Karpas-422 (cell line): Measurements from ENCODE around the gene CCDC170. TPM values are rescaled to one million over a fixed set of nuclear protein-coding genes. Genes with fewer than 3 reads are reported as not detected.
"Not testable (repeated sequence)": the region's sequence is repeated elsewhere in the genome, so short reads cannot be mapped to it uniquely, and the experiment has no call there.

ENCODE experiments used
- DNase-seq: peaks from one replicate; pipeline ENCODE4 v3.0.0-alpha.2; 2015
- H2AFZ ChIP-seq: fragments of 200-600 bp; sonication (generic); 2 replicates; pipeline ENCODE4 v1.6.1; 2014; ENCODE audit warnings: antibody characterized with exemption, low read length, mixed read lengths
- H3K27ac ChIP-seq: fragments of 200-600 bp; sonication (generic); 2 replicates; pipeline ENCODE4 v1.5.1; 2014; ENCODE audit warnings: mild to moderate bottlenecking, low read length, moderate library complexity
- H3K27me3 ChIP-seq: fragments of 200-600 bp; sonication (generic); 2 replicates; pipeline ENCODE4 v1.6.1; 2014; ENCODE audit warnings: low read length, mixed read lengths
- H3K36me3 ChIP-seq: fragments of 200-600 bp; sonication (generic); 2 replicates; pipeline ENCODE4 v1.6.1; 2014; ENCODE audit warnings: low read length, mixed read lengths; ENCODE audit not compliant: insufficient read depth
- H3K4me1 ChIP-seq: fragments of 200-600 bp; sonication (generic); 2 replicates; pipeline ENCODE4 v1.6.1; 2014; ENCODE audit warnings: mild to moderate bottlenecking, low read length, mixed read lengths
- H3K4me2 ChIP-seq: fragments of 200-600 bp; sonication (generic); 2 replicates; pipeline ENCODE4 v1.6.1; 2014; ENCODE audit warnings: low read length, low read depth, mild to moderate bottlenecking; ENCODE audit not compliant: poor library complexity, severe bottlenecking
- H3K4me3 ChIP-seq: fragments of 200-600 bp; sonication (generic); 2 replicates; pipeline ENCODE4 v1.5.1; 2014; ENCODE audit warnings: mild to moderate bottlenecking, antibody characterized with exemption, low read length, mixed read lengths
- H3K79me2 ChIP-seq: fragments of 200-600 bp; sonication (generic); 2 replicates; pipeline ENCODE4 v1.6.1; 2014; ENCODE audit warnings: mild to moderate bottlenecking, low read length, mixed read lengths
- H3K9ac ChIP-seq: fragments of 200-600 bp; sonication (generic); 2 replicates; pipeline ENCODE4 v1.6.0; 2014; ENCODE audit warnings: low read length
- H3K9me2 ChIP-seq: fragments of 200-600 bp; sonication (generic), shearing (Covaris generic); replicated peaks from 2 replicates; pipeline ENCODE4 v1.6.0; 2014; ENCODE audit warnings: mild to moderate bottlenecking, low read length, moderate library complexity; ENCODE audit not compliant: insufficient read depth
- H3K9me3 ChIP-seq: fragments of 300-700, 200-600 bp; sonication (generic); 2 replicates; pipeline ENCODE4 v1.6.1; 2014; ENCODE audit warnings: low read length, mixed read lengths
- H4K20me1 ChIP-seq: fragments of 200-600 bp; sonication (generic); 2 replicates; pipeline ENCODE4 v1.6.1; 2014; ENCODE audit warnings: mild to moderate bottlenecking, antibody characterized with exemption, low read length, low read depth; ENCODE audit not compliant: insufficient read depth
- total RNA-seq: library from RNA; depleted of rRNA; stranded (reverse); fragments of >200 nt; shearing (Covaris generic); gene quantifications from 2 replicates; pipeline ENCODE4 v1.2.3, GENCODE V29; 2014; ENCODE audit warnings: low replicate concordance

CCDC170 gene
- total RNA-seq, 1 experiment from 2014 or later, result not detected

DNA sequence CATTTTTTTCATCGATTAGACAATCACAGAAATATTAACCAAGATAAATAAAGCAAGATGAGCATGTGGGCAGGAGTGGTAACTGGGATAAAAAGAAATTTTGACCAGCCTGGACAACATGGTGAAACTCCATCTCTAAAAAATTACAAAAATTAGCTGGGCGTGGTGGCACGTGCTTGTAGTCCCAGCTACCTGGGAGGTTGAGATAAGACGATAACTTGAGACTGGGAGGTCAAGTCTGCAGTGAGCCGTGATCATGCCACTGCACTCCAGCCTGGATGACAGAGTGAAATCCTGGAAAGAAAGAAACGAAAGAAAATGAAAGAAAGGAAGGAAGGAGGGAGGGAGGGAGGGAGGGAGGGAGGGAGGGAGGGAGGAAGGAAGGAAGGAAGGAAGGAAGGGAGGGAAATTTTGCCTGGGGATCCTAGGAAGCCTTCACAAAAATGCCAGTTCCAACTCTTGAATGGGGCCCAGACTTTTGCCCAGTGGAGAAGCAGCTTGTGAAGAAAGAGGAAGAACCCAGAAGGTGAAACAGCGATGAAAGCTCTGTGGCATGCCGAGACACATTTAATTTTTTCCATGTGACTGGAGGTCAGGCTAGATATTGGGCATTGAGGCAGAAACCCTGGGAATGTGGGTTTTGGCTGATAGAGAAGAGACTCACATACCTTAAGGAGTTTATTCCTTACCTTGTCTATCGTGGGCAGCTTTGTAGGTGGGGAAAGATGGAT lies 20.3 kb downstream of the CCDC170 start:
- no peaks in the 10 kb centered on the region for H3K4me1 ChIP-seq
- no peak overlapping the region for H3K9ac ChIP-seq
- H3K36me3 ChIP-seq, result no peaks in the 10 kb centered on the region
- H3K4me3 ChIP-seq, result no peak overlapping the region
- no peaks in the 10 kb centered on the region for H3K9me2 ChIP-seq
- no peaks in the 10 kb centered on the region for H4K20me1 ChIP-seq
- H3K27me3 ChIP-seq, result no peaks in the 10 kb centered on the region
- no peaks in the 10 kb centered on the region for H3K79me2 ChIP-seq
- no peak overlapping the region for H3K4me2 ChIP-seq
- no peak overlapping the region for H3K27ac ChIP-seq
- 0 out of 2 replicates have a peak, but pooled peaks cover 3% of the 10 kb centered on the region for H3K9me3 ChIP-seq
- no peak for DNase-seq
- H2AFZ ChIP-seq, result no peak overlapping the region; the same call in 1 of the 2 replicates

DNA sequence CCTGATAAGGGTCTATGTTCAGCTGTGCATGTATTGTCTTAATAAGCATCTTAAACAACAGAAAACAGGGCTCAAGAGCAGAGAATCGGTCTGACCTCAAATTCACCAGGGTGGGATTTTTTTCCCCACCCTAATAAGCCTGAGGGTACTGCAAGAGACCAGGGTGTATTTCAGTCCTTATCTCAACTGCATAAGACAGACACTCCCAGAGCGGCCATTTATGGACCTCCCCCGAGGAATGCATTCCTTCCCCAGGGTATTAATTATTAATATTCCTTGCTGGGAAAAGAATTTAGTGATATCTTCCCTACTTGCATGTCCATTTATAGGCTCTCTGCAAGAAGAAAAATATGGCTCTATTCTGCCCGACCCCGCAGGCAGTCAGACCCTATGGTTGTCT lies 25.2 kb downstream of the CCDC170 start:
- not testable (repeated sequence) for H3K79me2 ChIP-seq, H3K36me3 ChIP-seq, H3K9me2 ChIP-seq, H2AFZ ChIP-seq, H3K4me2 ChIP-seq, H4K20me1 ChIP-seq, H3K27ac ChIP-seq, H3K4me1 ChIP-seq, H3K27me3 ChIP-seq, DNase-seq, H3K9me3 ChIP-seq, H3K4me3 ChIP-seq, H3K9ac ChIP-seq

DNA sequence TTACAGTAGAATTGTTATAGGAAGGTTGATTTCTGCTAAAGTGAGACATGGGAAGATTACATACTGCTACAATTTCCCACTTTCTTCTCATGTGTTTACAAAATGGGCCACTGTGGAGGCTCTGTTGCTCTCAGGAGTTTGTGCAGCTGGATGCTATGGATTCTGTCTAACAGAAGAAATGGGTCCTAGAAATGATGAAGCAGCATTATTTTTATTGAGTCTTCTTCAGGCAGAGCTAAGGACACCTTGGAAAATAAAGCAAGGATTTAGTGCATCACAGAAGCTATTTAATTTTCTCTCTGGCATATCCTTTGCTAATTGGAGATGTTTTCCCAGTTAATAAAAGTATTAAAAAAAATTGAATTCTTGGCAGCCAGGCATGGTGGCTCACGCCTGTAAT lies 29.2 kb downstream of the CCDC170 start:
- Histone ChIP-seq H3K9ac (no peak overlapping the region), H3K4me2 (no peak overlapping the region), H3K27me3 (no peaks in the 10 kb centered on the region), H4K20me1 (no peaks in the 10 kb centered on the region), H3K9me2 (no peaks in the 10 kb centered on the region), H3K9me3 (peaks cover 3% of the 10 kb centered on the region; the same call in 1 of the 2 replicates), H3K4me1 (no peaks in the 10 kb centered on the region), H3K27ac (no peak overlapping the region), H3K36me3 (no peaks in the 10 kb centered on the region), H3K4me3 (no peak overlapping the region), H3K79me2 (no peaks in the 10 kb centered on the region), H2AFZ (no peak overlapping the region)
- DNase-seq, result no peak

DNA sequence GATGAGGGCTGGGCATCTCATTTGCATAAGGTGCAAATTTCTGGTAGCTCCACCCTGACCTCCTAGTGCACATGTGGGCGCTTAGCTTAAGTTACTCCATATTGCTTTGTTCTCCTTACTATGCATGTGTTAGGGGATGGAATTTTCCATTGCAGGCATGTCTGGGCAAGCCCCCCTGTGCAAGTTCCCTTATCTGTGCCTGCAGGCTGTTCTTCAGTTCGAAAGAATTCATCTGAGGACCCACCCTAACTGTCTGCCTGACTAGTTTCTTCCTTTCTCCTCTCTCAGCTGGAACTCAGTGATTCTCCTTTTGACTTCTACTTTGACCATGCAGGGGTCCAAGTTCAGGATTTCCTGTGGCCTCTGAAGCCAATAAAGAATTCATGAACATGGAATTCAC lies 30.2 kb downstream of the CCDC170 start:
- no peaks in the 10 kb centered on the region for H3K4me1 ChIP-seq
- no peaks in the 10 kb centered on the region for H3K36me3 ChIP-seq
- no peak overlapping the region for H3K4me3 ChIP-seq
- no peak overlapping the region for H3K4me2 ChIP-seq
- no peaks in the 10 kb centered on the region for H3K9me2 ChIP-seq
- H3K27ac ChIP-seq, result no peak overlapping the region
- H3K27me3 ChIP-seq, result no peaks in the 10 kb centered on the region
- no peak overlapping the region for H2AFZ ChIP-seq
- H3K9ac ChIP-seq, result no peak overlapping the region
- H3K79me2 ChIP-seq, result no peaks in the 10 kb centered on the region
- no peaks in the 10 kb centered on the region; the same call in 1 of the 2 replicates for H3K9me3 ChIP-seq
- H4K20me1 ChIP-seq, result no peaks in the 10 kb centered on the region
- no peak for DNase-seq

DNA sequence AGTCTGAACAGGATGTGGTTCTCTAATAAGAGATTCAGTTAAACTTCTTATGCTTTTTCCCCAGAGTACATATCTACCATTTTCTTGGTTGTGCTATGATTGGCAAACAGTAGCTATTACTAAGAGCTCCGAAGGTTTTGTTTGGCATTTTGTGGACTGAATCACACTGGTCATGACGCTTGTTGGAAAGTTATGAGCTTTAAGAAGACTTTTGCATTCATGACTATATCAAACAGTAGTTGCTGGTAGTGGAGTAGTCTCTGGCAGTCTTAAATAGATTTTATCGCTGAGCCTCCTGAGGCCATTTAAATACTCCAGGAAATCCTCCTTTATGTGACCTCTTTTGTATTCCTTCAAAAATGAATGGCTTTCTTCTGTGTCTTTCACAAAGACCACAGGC lies 40.8 kb downstream of the CCDC170 start:
- Histone ChIP-seq H4K20me1 (no peaks in the 10 kb centered on the region), H2AFZ (no peak overlapping the region), H3K9me2 (no peaks in the 10 kb centered on the region), H3K9me3 (no peaks in the 10 kb centered on the region), H3K79me2 (no peaks in the 10 kb centered on the region), H3K9ac (no peak overlapping the region), H3K27me3 (no peaks in the 10 kb centered on the region), H3K4me1 (no peaks in the 10 kb centered on the region), H3K27ac (no peak overlapping the region), H3K36me3 (no peaks in the 10 kb centered on the region), H3K4me3 (no peak overlapping the region), H3K4me2 (no peak overlapping the region)
- DNase-seq, result no peak

DNA sequence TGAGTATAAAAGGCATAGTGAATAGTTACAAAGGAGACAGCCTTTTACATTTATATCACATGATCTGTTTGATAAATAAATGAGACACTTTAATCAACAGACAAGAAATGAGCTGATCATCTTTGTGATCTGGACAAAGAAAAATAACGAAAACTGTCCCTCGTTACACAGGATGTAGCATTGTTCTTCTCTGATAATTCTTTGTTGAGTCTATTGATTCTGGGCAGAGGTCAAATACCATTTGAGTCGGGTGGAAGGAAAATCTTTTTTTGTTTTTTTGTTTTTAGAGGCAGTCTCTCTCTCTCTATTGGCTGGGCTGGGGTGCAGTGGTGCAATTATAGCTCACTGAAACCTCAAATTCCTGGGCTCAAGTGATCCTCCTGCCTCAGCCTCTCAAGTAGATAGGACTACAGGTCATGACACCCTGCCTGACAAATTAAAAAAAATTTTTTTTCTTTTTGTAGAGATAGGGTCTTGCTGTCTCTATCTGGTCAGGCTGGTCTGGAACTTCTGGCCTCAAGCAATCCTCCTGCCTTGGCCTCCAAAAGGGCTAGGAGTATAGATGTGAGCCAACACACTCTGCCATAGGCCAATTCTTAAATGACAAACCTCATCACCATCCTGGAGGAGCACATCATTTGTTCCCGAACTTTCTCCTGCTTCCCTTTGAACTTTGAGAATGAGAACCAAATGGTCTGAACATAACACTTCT lies 41.8 kb downstream of the CCDC170 start:
- H3K4me2 ChIP-seq, result no peak overlapping the region
- no peak overlapping the region for H2AFZ ChIP-seq
- H3K9me3 ChIP-seq, result no peaks in the 10 kb centered on the region
- no peak overlapping the region for H3K4me3 ChIP-seq
- H3K9ac ChIP-seq, result no peak overlapping the region
- H3K9me2 ChIP-seq, result no peaks in the 10 kb centered on the region
- peaks cover 4% of the 10 kb centered on the region; the same call in 1 of the 2 replicates for H3K27me3 ChIP-seq
- H3K27ac ChIP-seq, result no peak overlapping the region
- no peaks in the 10 kb centered on the region for H3K36me3 ChIP-seq
- H3K4me1 ChIP-seq, result no peaks in the 10 kb centered on the region
- no peak for DNase-seq
- no peaks in the 10 kb centered on the region for H3K79me2 ChIP-seq
- no peaks in the 10 kb centered on the region for H4K20me1 ChIP-seq

DNA sequence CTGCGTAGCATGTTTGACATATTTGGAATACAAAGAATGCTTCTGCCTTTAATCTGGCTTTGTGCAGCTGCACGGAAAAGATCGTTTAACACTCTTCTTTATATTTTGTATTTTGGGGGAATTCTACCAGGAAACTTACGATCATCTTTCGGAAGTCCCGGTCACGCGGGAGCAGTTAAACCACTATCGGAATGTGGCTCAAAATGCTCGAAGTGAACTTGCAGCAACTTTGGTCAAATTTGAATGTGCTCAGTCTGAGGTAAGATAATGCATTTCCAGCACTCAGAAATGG lies 42.3 kb downstream of the CCDC170 start:
- Histone ChIP-seq H3K9me3 (no peaks in the 10 kb centered on the region), H3K4me3 (no peak overlapping the region)

DNA sequence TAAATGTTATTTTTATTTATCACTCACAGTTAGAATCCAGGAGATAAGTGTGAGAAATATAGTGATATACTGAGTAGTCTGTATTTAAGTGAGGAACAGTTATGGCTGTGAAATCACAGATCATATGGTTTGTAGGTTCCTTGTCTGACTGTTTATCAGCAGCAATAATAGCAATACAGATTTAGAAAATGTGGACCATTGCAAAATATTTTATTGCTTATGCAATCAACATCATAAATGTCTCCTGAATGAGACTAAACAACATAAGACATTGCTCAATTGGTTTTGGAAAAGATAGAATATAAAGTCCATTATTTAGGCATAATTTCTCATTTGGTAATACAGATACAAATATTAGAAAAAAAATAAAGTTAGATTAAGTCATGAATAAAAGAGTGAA lies 43.7 kb downstream of the CCDC170 start:
- no peaks in the 10 kb centered on the region for H3K79me2 ChIP-seq
- peaks cover 4% of the 10 kb centered on the region; the same call in 1 of the 2 replicates for H3K27me3 ChIP-seq
- no peak overlapping the region for H3K27ac ChIP-seq
- DNase-seq, result no peak
- no peak overlapping the region for H2AFZ ChIP-seq
- H4K20me1 ChIP-seq, result no peaks in the 10 kb centered on the region
- H3K9me2 ChIP-seq, result no peaks in the 10 kb centered on the region
- H3K9ac ChIP-seq, result no peak overlapping the region
- H3K9me3 ChIP-seq, result no peaks in the 10 kb centered on the region
- H3K36me3 ChIP-seq, result no peaks in the 10 kb centered on the region
- H3K4me1 ChIP-seq, result no peaks in the 10 kb centered on the region
- no peak overlapping the region for H3K4me3 ChIP-seq
- H3K4me2 ChIP-seq, result no peak overlapping the region

More for the DNA sequence above, 42.3 kb downstream of the CCDC170 start:
- Histone ChIP-seq H3K4me1 (no peaks in the 10 kb centered on the region), H3K36me3 (no peaks in the 10 kb centered on the region), H3K79me2 (no peaks in the 10 kb centered on the region), H3K9ac (no peak overlapping the region), H3K4me2 (no peak overlapping the region), H3K9me2 (no peaks in the 10 kb centered on the region), H3K27me3 (peaks cover 4% of the 10 kb centered on the region; the same call in 1 of the 2 replicates), H2AFZ (no peak overlapping the region), H4K20me1 (no peaks in the 10 kb centered on the region), H3K27ac (no peak overlapping the region)
- no peak for DNase-seq
